ENCODE measurements around the gene HSD17B1.

- TF ChIP-seq CTCF (conservative IDR thresholded peaks at IDR 0.05) (no peak), ZFX (IDR thresholded peaks at IDR 0.05) (no peak)
Measured at GRCh38 chr17:42548070-42548837, 4.5 kb upstream of the HSD17B1 start.

Data from C4-2B (cell line).